Transverse colon (tissue), 4 donors: ENCODE data around the gene TMEM205. TPM values are rescaled to one million over a fixed set of nuclear protein-coding genes. Genes with fewer than 3 reads are reported as not detected.
"Not testable (repeated sequence)": the region's sequence is repeated elsewhere in the genome, so short reads cannot be mapped to it uniquely, and the experiment has no call there.

Source experiments
- DNase-seq: peaks from one replicate; pipeline ENCODE4 v3.0.0-alpha.2; 2019
- H3K27ac ChIP-seq, 4 donors: fragments of 200-600 bp; sonication (generic); 2 replicates each; pipeline ENCODE4 v1.5.1; 2016 to 2018; ENCODE audit warnings: inconsistent platforms in 4 of 4
- H3K27me3 ChIP-seq: fragments of 200-600 bp; sonication (generic); 2 replicates; pipeline ENCODE4 v1.5.1; 2017; ENCODE audit warnings: inconsistent platforms
- H3K36me3 ChIP-seq, 4 donors: fragments of 200-600 bp; sonication (generic); 2 replicates each; pipeline ENCODE4 v1.5.1; 2017 to 2019; ENCODE audit warnings: inconsistent platforms in 4 of 4
- H3K4me1 ChIP-seq, 4 donors: fragments of 200-600 bp; sonication (generic); 2 replicates each; pipeline ENCODE4 v1.5.1; 2017 to 2020; ENCODE audit warnings: inconsistent platforms in 4 of 4
- H3K4me3 ChIP-seq, 4 donors: fragments of 200-600 bp; sonication (generic); 1 replicate in 1 of 4; 2 replicates in 3 of 4; pipeline versions ENCODE4 v1.5.1 to v1.6.1; 2017 to 2019; ENCODE audit warnings: inconsistent platforms in 4 of 4
- H3K9me3 ChIP-seq, 2 donors: fragments of 200-600 bp; sonication (generic); 2 replicates each; pipeline ENCODE4 v1.5.1; 2017 to 2019; ENCODE audit warnings: inconsistent platforms in 2 of 2
- EP300 ChIP-seq: sonication (generic); formaldehyde crosslinking; IDR thresholded peaks from one replicate; pipeline ENCODE4 v1.6.1; 2017; ENCODE audit warnings: antibody characterized with exemption, low read depth
- POLR2A ChIP-seq: fragments of 450-650 bp; IDR thresholded peaks from one replicate; pipeline ENCODE4 v1.6.1; 2016; ENCODE audit warnings: antibody characterized with exemption, mild to moderate bottlenecking, moderate library complexity
- POLR2AphosphoS5 ChIP-seq, 3 donors: sonication (generic); formaldehyde crosslinking; IDR thresholded peaks; one replicate each; pipeline ENCODE4 v1.6.1; 2016; ENCODE audit warnings: antibody characterized with exemption in 3 of 3
- WGBS, 2 donors: methylation state at CpG; one replicate each; pipeline ENCODE4 v1.1.5; 2018; ENCODE audit warnings: low coverage in 1 of 2; 5-methylcytosine and 5-hydroxymethylcytosine counted together
- in situ Hi-C, 4 donors: fragments of 200-750 bp; cut with MboI; loops; one replicate each; pipeline versions ENCODE4 v1.15.0 to v1.15.1; 2017; ENCODE audit warnings: low sequenced_read_pairs in 3 of 4, low pct_ligation_motif_present in 1 of 4, low pct_unique_long_range_greater_than_20kb in 1 of 4
- intact Hi-C: fragments of 100-400 bp; cut with DNase I; formaldehyde crosslinking; loops from one replicate; pipeline ENCODE4 v1.15.1; 2023; ENCODE audit warnings: low total_unique reads
- total RNA-seq, 4 donors: library from RNA; depleted of rRNA; stranded (reverse); fragments of >200 nt; gene quantifications; one replicate each; pipeline ENCODE4 v1.1.0, GENCODE V29; 2016
- TF ChIP-seq, protein P1 (sequence below), 5 experiments: fragments of 200-600 bp in 3 of 5; fragments of 450-650 bp in 2 of 5; sonication (generic) in 3 of 5; IDR thresholded peaks; 1 replicate in 2 of 5; 2 replicates in 3 of 5; pipeline ENCODE4 v1.5.1; 2016 to 2017; ENCODE audit warnings: antibody characterized with exemption in 5 of 5, inconsistent platforms in 3 of 5, mild to moderate bottlenecking in 2 of 5, moderate library complexity in 1 of 5

The TMEM205 gene
- total RNA-seq, 4 donors from 2014 or later, result 18.7 to 163 (median 88.4) TPM

DNA sequence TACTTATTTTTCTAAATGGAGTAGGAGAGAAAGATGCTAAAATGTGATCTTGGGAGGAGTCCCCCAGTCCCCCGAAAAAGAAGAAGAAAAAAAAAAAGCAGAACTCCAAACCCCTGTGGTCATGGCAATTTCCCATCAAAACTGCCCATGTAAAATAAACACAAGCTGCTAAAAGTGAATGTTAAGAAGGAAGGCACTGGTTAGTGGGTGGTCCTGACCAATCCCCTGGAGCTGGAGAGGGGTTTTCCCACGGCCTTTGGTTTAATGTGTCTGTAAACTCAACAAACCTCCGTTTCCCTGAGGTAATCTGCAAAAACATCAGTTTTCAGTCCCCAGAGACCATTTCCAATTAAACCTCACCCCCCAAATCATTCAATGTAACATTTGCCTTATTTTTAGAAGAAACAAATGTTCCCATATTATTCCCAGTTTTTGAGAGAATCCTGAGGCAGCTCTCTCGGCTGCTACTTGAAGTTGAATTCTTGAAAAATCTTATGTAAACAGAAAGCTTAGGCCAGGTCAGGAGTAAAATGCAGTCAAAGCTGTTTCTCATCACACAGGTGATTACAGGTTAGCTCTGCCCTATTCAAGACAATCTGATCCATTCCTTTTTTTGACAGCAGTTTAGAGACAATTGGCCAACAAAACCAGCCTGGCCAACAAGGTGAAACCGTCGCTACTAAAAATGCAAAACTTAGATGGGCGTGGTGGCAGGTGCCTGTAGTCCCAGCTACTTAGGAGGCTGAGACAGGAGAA, 23.6 kb downstream of the TMEM205 start:
- WGBS, 2 donors, result 45 to 49% methylated on average over 3 to 7 of the region's 7 CpGs
- no peak for DNase-seq
- in situ Hi-C loops, result no loop called here

DNA sequence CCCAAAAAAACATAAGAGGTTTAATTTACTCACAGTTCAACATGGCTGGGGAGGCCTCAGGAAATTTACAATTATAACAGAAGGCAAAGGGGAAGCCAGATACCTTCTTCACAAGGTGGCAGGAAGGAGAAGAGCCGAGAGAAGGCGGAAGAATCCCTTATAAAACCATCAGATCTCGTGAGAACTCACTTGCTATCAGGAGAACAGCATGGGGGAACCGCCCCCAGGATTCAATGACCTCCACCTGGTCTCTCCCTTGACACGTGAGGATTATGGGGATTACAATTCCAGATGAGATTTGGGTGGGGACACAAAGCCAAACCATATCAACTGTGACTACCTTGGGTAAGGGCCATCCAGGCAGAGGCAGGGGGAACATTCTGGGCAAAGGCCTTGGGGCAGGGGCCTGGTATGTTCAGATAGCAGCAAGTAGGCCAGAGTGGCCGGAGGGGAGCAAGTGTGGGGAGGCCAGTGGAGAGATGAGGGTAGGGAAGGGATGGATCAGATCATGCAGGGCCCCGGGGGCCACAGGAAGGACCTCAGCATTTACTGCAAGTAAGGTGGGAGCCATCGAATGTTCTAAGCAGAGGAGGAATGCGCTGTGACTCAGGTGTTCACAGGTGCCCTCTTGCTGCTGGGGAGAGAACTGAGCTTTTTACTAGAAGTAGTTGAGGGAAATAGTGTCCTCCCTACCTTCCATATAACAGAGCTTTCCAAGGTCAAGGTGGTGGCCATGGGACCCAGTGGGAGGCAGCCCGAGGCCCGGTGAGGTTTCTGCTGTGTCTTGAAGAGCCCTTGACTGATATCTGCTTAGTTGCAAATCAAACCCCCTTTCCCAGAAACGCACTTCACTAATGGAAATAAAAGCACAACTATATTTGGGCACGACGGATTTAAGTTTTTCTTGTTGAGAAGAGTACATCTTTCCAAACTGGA, 24.6 kb downstream of the TMEM205 start:
- peaks cover 13 to 46% (median 20%) of the 10 kb centered on the region in 4 donors for H3K4me1 ChIP-seq
- no peaks in the 10 kb centered on the region for H3K27me3 ChIP-seq
- H3K36me3 ChIP-seq, result no peaks in the 10 kb centered on the region
- intact Hi-C loops, result no loop called here
- WGBS, 2 donors, result 78 to 91% methylated on average over 6 to 14 of the region's 14 CpGs
- no peaks in the 10 kb centered on the region for H3K9me3 ChIP-seq
- DNase-seq, result no peak
- in situ Hi-C loops, result no loop called here
- no peak overlapping the region for H3K4me3 ChIP-seq
- no peak overlapping the region for H3K27ac ChIP-seq
- TF ChIP-seq EP300 (no peak), POLR2AphosphoS5 (IDR thresholded peaks at IDR 0.05) (no peak)
- TF ChIP-seq, protein P1, sequence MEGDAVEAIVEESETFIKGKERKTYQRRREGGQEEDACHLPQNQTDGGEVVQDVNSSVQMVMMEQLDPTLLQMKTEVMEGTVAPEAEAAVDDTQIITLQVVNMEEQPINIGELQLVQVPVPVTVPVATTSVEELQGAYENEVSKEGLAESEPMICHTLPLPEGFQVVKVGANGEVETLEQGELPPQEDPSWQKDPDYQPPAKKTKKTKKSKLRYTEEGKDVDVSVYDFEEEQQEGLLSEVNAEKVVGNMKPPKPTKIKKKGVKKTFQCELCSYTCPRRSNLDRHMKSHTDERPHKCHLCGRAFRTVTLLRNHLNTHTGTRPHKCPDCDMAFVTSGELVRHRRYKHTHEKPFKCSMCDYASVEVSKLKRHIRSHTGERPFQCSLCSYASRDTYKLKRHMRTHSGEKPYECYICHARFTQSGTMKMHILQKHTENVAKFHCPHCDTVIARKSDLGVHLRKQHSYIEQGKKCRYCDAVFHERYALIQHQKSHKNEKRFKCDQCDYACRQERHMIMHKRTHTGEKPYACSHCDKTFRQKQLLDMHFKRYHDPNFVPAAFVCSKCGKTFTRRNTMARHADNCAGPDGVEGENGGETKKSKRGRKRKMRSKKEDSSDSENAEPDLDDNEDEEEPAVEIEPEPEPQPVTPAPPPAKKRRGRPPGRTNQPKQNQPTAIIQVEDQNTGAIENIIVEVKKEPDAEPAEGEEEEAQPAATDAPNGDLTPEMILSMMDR (IDR thresholded peaks at IDR 0.05), result no peak

More for the DNA sequence above, 23.6 kb downstream of the TMEM205 start:
- TF ChIP-seq POLR2AphosphoS5 (IDR thresholded peaks at IDR 0.05), result no peak
- no peak for TF ChIP-seq EP300
- TF ChIP-seq POLR2A, result no peak
- TF ChIP-seq, protein P1 (IDR thresholded peaks at IDR 0.05), result no peak
- H3K9me3 ChIP-seq, result no peaks in the 10 kb centered on the region
- no peak overlapping the region for H3K4me3 ChIP-seq
- peak overlapping the region in 1 of 4 donors; percentile 2 for H3K27ac ChIP-seq
- intact Hi-C loops, result no loop called here
- H3K36me3 ChIP-seq, result peaks cover 0 to under 1% (median 0%) of the 10 kb centered on the region in 4 donors
- H3K4me1 ChIP-seq, result peaks cover 13 to 44% (median 20%) of the 10 kb centered on the region in 4 donors
- no peaks in the 10 kb centered on the region for H3K27me3 ChIP-seq

DNA sequence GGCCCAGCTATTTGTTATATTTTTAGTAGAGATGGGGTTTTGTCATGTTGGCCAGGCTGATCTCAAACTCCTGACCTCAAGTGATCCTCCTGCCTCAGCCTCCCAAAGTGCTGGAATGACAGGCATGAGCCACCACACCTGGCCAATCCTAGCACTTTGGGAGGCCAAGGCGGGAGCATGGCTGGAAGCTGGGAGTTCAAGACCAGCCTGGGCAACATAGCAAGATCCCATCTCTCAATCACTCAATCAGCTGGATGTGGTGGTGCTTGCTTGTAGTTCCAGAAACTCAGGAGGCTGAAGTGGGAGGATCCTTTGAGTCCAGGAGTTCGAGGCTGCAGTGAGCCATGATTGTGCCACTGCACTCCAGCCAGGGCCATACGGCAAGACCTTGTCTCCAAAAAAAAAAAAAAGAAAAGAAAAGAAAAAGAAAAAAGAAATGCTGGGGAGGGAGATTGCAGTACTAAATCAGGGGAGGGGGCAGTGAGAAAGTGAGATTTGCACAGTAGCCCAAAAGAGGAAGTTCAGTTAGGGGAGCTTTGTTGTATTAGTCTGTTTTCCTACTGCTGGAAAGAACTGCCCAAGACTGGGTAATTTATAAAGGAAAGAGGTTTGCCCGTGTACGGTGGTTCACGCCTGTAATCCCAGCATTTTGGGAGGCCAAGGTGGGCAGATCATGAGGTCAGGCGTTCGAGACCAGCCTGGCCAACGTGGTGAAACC, 25.6 kb downstream of the TMEM205 start:
- intact Hi-C loops, H3K27me3 ChIP-seq, DNase-seq, H3K4me3 ChIP-seq, H3K9me3 ChIP-seq, in situ Hi-C loops, H3K36me3 ChIP-seq, H3K27ac ChIP-seq: not testable (repeated sequence)
- 58 to 74% methylated on average over 5 to 9 of the region's 9 CpGs for WGBS, 2 donors
- peaks cover 13 to 46% (median 20%) of the 10 kb centered on the region in 4 donors for H3K4me1 ChIP-seq

DNA sequence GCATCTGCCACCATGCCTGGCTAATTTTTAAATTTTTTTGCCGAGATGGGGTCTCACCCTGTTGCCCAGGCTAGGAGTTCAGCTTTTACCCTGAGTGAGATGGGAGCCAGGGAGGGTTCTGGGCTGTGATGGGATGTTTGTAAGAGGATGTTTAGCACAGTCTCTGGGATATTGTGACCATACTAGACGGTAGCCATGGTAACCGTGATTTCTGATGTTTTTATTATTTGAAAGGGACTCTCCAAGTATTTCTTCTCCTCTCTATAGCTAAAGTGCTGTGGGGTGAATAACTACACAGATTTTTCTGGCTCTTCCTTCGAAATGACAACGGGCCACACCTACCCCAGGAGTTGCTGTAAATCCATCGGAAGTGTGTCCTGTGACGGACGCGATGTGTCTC, 39.7 kb downstream of the TMEM205 start:
- intact Hi-C loops (loop anchor here (10.0 kb wide), 1 partner anchor 168 kb away; no protein-coding TSS in a partner anchor), in situ Hi-C loops (no loop called here)
- no peak overlapping the region for H3K4me3 ChIP-seq
- no peaks in the 10 kb centered on the region for H3K27me3 ChIP-seq
- no peaks in the 10 kb centered on the region for H3K36me3 ChIP-seq
- TF ChIP-seq EP300 (no peak), POLR2AphosphoS5 (IDR thresholded peaks at IDR 0.05) (no peak), POLR2A (no peak)
- TF ChIP-seq, protein P1 (IDR thresholded peaks at IDR 0.05), result no peak
- no peaks in the 10 kb centered on the region for H3K9me3 ChIP-seq
- no peak for DNase-seq
- WGBS, 2 donors, result 72 to 100% methylated on average over 2 to 9 of the region's 9 CpGs
- H3K27ac ChIP-seq, result no peak overlapping the region
- H3K4me1 ChIP-seq, result no peaks in the 10 kb centered on the region
